HCT116 (cell line): ENCODE results near the gene BCR. TPM values are rescaled to one million over a fixed set of nuclear protein-coding genes. Genes with fewer than 3 reads are reported as not detected.

Experiments used
- ATAC-seq: fragments of 200-7000 bp; cut with Tn5 transposase; 2 replicates; pipeline ENCODE4 v1.9.1; 2020; ENCODE audit warnings: mild to moderate bottlenecking, moderate library complexity
- BruUV-seq: library from RNA; stranded (reverse); fragments of 400-500 nt; replicated peaks from 2 replicates; lab custom pipeline; 2021; lab: Mats Ljungman, UMichigan
- CTCF ChIA-PET: fragments of 300-600 bp; sonication (Branson Sonifier 250); formaldehyde crosslinking; loops from one replicate; lab custom pipeline; 2021; ENCODE audit warnings: antibody characterized with exemption; lab: Charles Lee
- POLR2A ChIA-PET: fragments of 300-600, 350-600 bp; sonication (Branson Sonifier 250); formaldehyde crosslinking; loops from one replicate; lab custom pipeline; 2021; ENCODE audit warnings: antibody characterized with exemption; lab: Charles Lee
- RAD21 ChIA-PET, 2 experiments: fragments of 300-600 bp; sonication (Branson Sonifier 250); formaldehyde crosslinking; loops; one replicate each; lab custom pipeline; 2023; ENCODE audit warnings: low total read pairs in 2 of 2; ENCODE audit not compliant: uncharacterized antibody in 2 of 2, unreplicated experiment in 2 of 2, low non-redundant PET in 1 of 2; lab: Charles Lee
- DNase-seq: peaks from one replicate; pipeline ENCODE4 v3.0.0-alpha.2; 2010; ENCODE audit warnings: low read depth, low spot score
- H2AFZ ChIP-seq: fragments of 200-600 bp; shearing (Covaris generic), sonication (generic); 2 replicates; pipeline ENCODE4 v1.6.1; 2017; ENCODE audit warnings: low read depth, mixed run types, mixed read lengths, antibody characterized with exemption, low read length; ENCODE audit not compliant: poor library complexity, severe bottlenecking
- H3K27ac ChIP-seq: 2 replicates; pipeline ENCODE4 v1.5.1; 2012; ENCODE audit warnings: low read depth, low read length
- H3K27me3 ChIP-seq: fragments of 200-600 bp; sonication (generic); 2 replicates; pipeline ENCODE4 v1.6.1; 2016; ENCODE audit warnings: mixed run types, low read length, mixed read lengths; ENCODE audit not compliant: insufficient read depth
- H3K36me3 ChIP-seq, 2 experiments: fragments of 200-500 bp in 1 of 2; fragments of 200-600 bp in 1 of 2; sonication (Bioruptor generic) in 1 of 2; sonication (generic) in 1 of 2; 2 replicates each; pipeline versions ENCODE4 v1.5.1 to v1.6.1; 2014 to 2016; ENCODE audit warnings: low read length in 2 of 2, inconsistent platforms in 1 of 2, mixed read lengths in 1 of 2, mixed run types in 1 of 2; ENCODE audit not compliant: insufficient read depth in 2 of 2, control insufficient read depth in 1 of 2
- H3K4me1 ChIP-seq, 2 experiments: fragments of 200-600 bp in 1 of 2; sonication (generic) in 1 of 2; 2 replicates each; pipeline versions ENCODE4 v1.5.1 to v1.6.1; 2012 to 2017; ENCODE audit warnings: low read length in 2 of 2, inconsistent platforms in 1 of 2, mild to moderate bottlenecking in 1 of 2, mixed read lengths in 1 of 2, mixed run types in 1 of 2, moderate library complexity in 1 of 2; ENCODE audit not compliant: insufficient read depth in 2 of 2, control insufficient read depth in 1 of 2
- H3K4me2 ChIP-seq: fragments of 200-600 bp; sonication (generic); 2 replicates; pipeline ENCODE4 v1.6.1; 2017; ENCODE audit warnings: mixed run types, low read length, mixed read lengths
- H3K4me3 ChIP-seq, 2 experiments: fragments of 200-600 bp in 1 of 2; sonication (generic) in 1 of 2; replicated peaks in 1 of 2; 2 replicates each; pipeline ENCODE4 v1.5.1; 2011 to 2016; ENCODE audit warnings: low read length in 2 of 2, control low read depth in 1 of 2, low read depth in 1 of 2, mild to moderate bottlenecking in 1 of 2, mixed read lengths in 1 of 2, mixed run types in 1 of 2
- H3K79me2 ChIP-seq: fragments of 200-600 bp; sonication (generic); 2 replicates; pipeline ENCODE4 v1.6.1; 2017; ENCODE audit warnings: mild to moderate bottlenecking, mixed run types, low read length, moderate library complexity, mixed read lengths; ENCODE audit not compliant: insufficient read depth
- H3K9ac ChIP-seq: fragments of 200-600 bp; sonication (generic); 2 replicates; pipeline ENCODE4 v1.6.1; 2016; ENCODE audit warnings: low read length, mixed read lengths
- H3K9me2 ChIP-seq: fragments of 200-600 bp; sonication (generic), shearing (Covaris generic); 2 replicates; pipeline ENCODE4 v1.6.1; 2017; ENCODE audit warnings: mixed run types, mild to moderate bottlenecking, moderate library complexity; ENCODE audit not compliant: insufficient read depth
- H3K9me3 ChIP-seq, 2 experiments: fragments of 200-500 bp in 1 of 2; fragments of 200-600 bp in 1 of 2; sonication (Bioruptor generic) in 1 of 2; sonication (generic) in 1 of 2; 2 replicates each; pipeline ENCODE4 v1.6.1; 2014 to 2017; ENCODE audit warnings: low read length in 2 of 2, mixed read lengths in 2 of 2, inconsistent platforms in 1 of 2, low read depth in 1 of 2, mild to moderate bottlenecking in 1 of 2, mixed run types in 1 of 2, moderate library complexity in 1 of 2; ENCODE audit not compliant: control insufficient read depth in 1 of 2, insufficient read depth in 1 of 2
- H4K20me1 ChIP-seq: fragments of 200-600 bp; sonication (generic), shearing (Covaris generic); 2 replicates; pipeline ENCODE4 v1.6.1; 2017; ENCODE audit warnings: mixed run types, mild to moderate bottlenecking, moderate library complexity; ENCODE audit not compliant: insufficient read depth
- CEBPB ChIP-seq: IDR thresholded peaks from 2 replicates; pipeline ENCODE4 v1.6.1; 2012; ENCODE audit warnings: low read depth
- ELF1 ChIP-seq: IDR thresholded peaks from 2 replicates; pipeline ENCODE4 v1.6.1; 2012; ENCODE audit warnings: low read depth, borderline replicate concordance
- REST ChIP-seq: IDR thresholded peaks from 2 replicates; pipeline ENCODE4 v1.6.1; 2012; ENCODE audit warnings: low read depth
- SP1 ChIP-seq: IDR thresholded peaks from 2 replicates; pipeline ENCODE4 v1.6.1; 2012; ENCODE audit warnings: low read depth
- YY1 ChIP-seq: IDR thresholded peaks from 2 replicates; pipeline ENCODE4 v1.6.1; 2011; ENCODE audit warnings: low read length, low read depth, moderate library complexity, mild to moderate bottlenecking; ENCODE audit not compliant: insufficient replicate concordance; ENCODE audit errors: extremely low read depth
- intact Hi-C: fragments of 100-400 bp; cut with micrococcal nuclease; formaldehyde crosslinking; loops from 2 replicates; pipeline ENCODE4 v1.10.0; 2022
- total RNA-seq: library from RNA; stranded (reverse); gene quantifications from one replicate; pipeline ENCODE4 v1.2.1, GENCODE V29; 2021; ENCODE audit not compliant: unreplicated experiment

BCR gene
- total RNA-seq, 1 experiment from 2014 or later = 39.7 TPM

- POLR2A ChIA-PET = no interaction called here
- Histone ChIP-seq H3K79me2 (peaks cover 86% of the 10 kb centered on the region), H3K36me3 (0 out of 4 replicates have a peak, but pooled peaks cover 0 to 4% of the 10 kb centered on the region in 2 experiments), H3K4me1 (no peaks in the 10 kb centered on the region), H3K9me2 (no peaks in the 10 kb centered on the region), H2AFZ (no peak overlapping the region), H3K9ac (no peak overlapping the region), H3K9me3 (no peaks in the 10 kb centered on the region), H3K27ac (no peak overlapping the region), H4K20me1 (no peaks in the 10 kb centered on the region), H3K4me3 (no peak overlapping the region), H3K27me3 (no peaks in the 10 kb centered on the region), H3K4me2 (no peak overlapping the region)
- DNase-seq (no peak), ATAC-seq (no peak)
- BruUV-seq = no TSS peak
- RAD21 ChIA-PET = no interaction called here
- CTCF ChIA-PET = no interaction called here
- TF ChIP-seq CEBPB (no peak), ELF1 (no peak), REST (no peak), SP1 (no peak), YY1 (no peak)
- intact Hi-C loops = no loop called here
Measured at GRCh38 chr22:23207729-23208393, 27.6 kb downstream of the BCR start.
